ENCODE results near the gene PRPF19. TPM values are rescaled to one million over a fixed set of nuclear protein-coding genes. Genes with fewer than 3 reads are reported as not detected.

The PRPF19 gene
- total RNA-seq, 1 donor from 2014 or later = 61.9 TPM

- H3K27ac Mint-ChIP-seq (ENCODE audit: unreplicated experiment) = no peak overlapping the region
- DNase-seq (ENCODE audit: low read depth) (no peak), FAIRE-seq (no peak)
- H3K27me3 Mint-ChIP-seq (ENCODE audit: low read depth, unreplicated experiment) = no peaks in the 10 kb centered on the region
- Histone ChIP-seq H3K36me3 (ENCODE audit: insufficient read depth, low read length) (no peaks in the 10 kb centered on the region), H3K4me2 (ENCODE audit: low read length) (no peak overlapping the region), H2AFZ (ENCODE audit: low read depth, low read length) (no peak overlapping the region), H3K79me2 (ENCODE audit: insufficient read depth, low read length) (no peaks in the 10 kb centered on the region), H3K27ac (ENCODE audit: low read depth, low read length) (no peak overlapping the region), H3K4me1 (ENCODE audit: insufficient read depth, low read length) (peaks cover 18% of the 10 kb centered on the region), H4K20me1 (ENCODE audit: insufficient read depth, low read length) (no peaks in the 10 kb centered on the region), H3K4me3 (ENCODE audit: insufficient read depth, low read depth, low read length) (no peak overlapping the region), H3K9me3 (ENCODE audit: insufficient read depth, low read depth, low read length) (no peaks in the 10 kb centered on the region), H3K9ac (ENCODE audit: low read length) (no peak overlapping the region), H3K27me3 (ENCODE audit: insufficient read depth, low read length) (no peaks in the 10 kb centered on the region)
- H3K4me3 Mint-ChIP-seq (ENCODE audit: unreplicated experiment) = no peak overlapping the region
- H3K4me1 Mint-ChIP-seq (ENCODE audit: low read depth, unreplicated experiment) = peaks cover 8% of the 10 kb centered on the region
- H3K9me3 Mint-ChIP-seq (ENCODE audit: unreplicated experiment) = no peaks in the 10 kb centered on the region
- TF ChIP-seq EZH2 (IDR thresholded peaks at IDR 0.05; ENCODE audit: insufficient read depth, low read length) (no peak), CTCF (IDR thresholded peaks at IDR 0.05; ENCODE audit: insufficient read depth, low read depth, low read length) (no peak)
- no peaks in the 10 kb centered on the region for H3K36me3 Mint-ChIP-seq (ENCODE audit: low read depth, unreplicated experiment)
These were observed 30.8 kb downstream of the PRPF19 start for GRCh38 chr11:60875366-60876167.

- Histone ChIP-seq H3K4me1 (ENCODE audit: insufficient read depth, low read length) (peaks cover 18% of the 10 kb centered on the region), H3K4me3 (ENCODE audit: insufficient read depth, low read depth, low read length) (no peak overlapping the region), H4K20me1 (ENCODE audit: insufficient read depth, low read length) (no peaks in the 10 kb centered on the region), H3K9ac (ENCODE audit: low read length) (no peak overlapping the region), H3K27me3 (ENCODE audit: insufficient read depth, low read length) (peaks cover 3% of the 10 kb centered on the region), H3K4me2 (ENCODE audit: low read length) (no peak overlapping the region), H3K9me3 (ENCODE audit: insufficient read depth, low read depth, low read length) (no peaks in the 10 kb centered on the region), H2AFZ (ENCODE audit: low read depth, low read length) (no peak overlapping the region), H3K36me3 (ENCODE audit: insufficient read depth, low read length) (no peaks in the 10 kb centered on the region), H3K79me2 (ENCODE audit: insufficient read depth, low read length) (no peaks in the 10 kb centered on the region), H3K27ac (ENCODE audit: low read depth, low read length) (no peak overlapping the region)
- no peak for TF ChIP-seq EZH2 (IDR thresholded peaks at IDR 0.05; ENCODE audit: insufficient read depth, low read length)
- TF ChIP-seq CTCF (IDR thresholded peaks at IDR 0.05; ENCODE audit: insufficient read depth, low read depth, low read length) = no peak
- H3K27me3 Mint-ChIP-seq (ENCODE audit: low read depth, unreplicated experiment) = peaks cover under 1% of the 10 kb centered on the region
- FAIRE-seq (no peak), DNase-seq (ENCODE audit: low read depth) (no peak)
- H3K9me3 Mint-ChIP-seq (ENCODE audit: unreplicated experiment) = no peaks in the 10 kb centered on the region
- no peak overlapping the region for H3K4me3 Mint-ChIP-seq (ENCODE audit: unreplicated experiment)
- no peak overlapping the region for H3K27ac Mint-ChIP-seq (ENCODE audit: unreplicated experiment)
- no peaks in the 10 kb centered on the region for H3K36me3 Mint-ChIP-seq (ENCODE audit: low read depth, unreplicated experiment)
- peaks cover 8% of the 10 kb centered on the region for H3K4me1 Mint-ChIP-seq (ENCODE audit: low read depth, unreplicated experiment)
These were observed 31.7 kb downstream of the PRPF19 start for GRCh38 chr11:60874421-60875365.

All from astrocyte (in vitro differentiated cells and primary cell).